ENCODE measurements around the gene USP37.

USP37 gene

GRCh38 chr2:218429911-218430692 is 138.0 kb downstream of the USP37 start:
- TF ChIP-seq ZFX (IDR thresholded peaks at IDR 0.05; ENCODE audit: borderline replicate concordance) (no peak), CTCF (IDR thresholded peaks at IDR 0.05) (no peak)
- no peak overlapping the region for H3K27ac ChIP-seq

GRCh38 chr2:218428846-218429558 is 139.1 kb downstream of the USP37 start:
- no peak overlapping the region for H3K27ac ChIP-seq
- TF ChIP-seq ZFX (IDR thresholded peaks at IDR 0.05; ENCODE audit: borderline replicate concordance) (no peak), CTCF (IDR thresholded peaks at IDR 0.05) (no peak)

DNA sequence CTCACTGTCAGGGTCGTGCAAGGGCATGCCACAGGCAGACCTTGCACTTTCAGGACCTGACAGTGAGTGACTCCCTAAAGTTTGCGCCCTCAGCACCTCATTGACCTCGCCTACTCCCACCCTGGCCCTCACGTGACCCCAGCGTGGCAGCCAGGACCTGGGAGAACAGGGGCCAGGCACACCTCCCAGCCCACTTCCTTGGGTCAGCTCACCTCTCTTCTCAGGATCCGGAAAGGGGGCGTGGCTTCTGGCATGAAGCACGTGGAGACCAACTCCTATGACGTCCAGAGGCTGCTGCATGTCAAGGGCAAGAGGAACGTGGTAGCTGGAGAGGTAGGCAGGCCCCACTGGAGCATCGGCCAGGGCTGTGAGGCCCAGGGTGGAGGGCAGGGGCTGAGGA is 140.4 kb downstream of the USP37 start:
- peak overlapping the region; percentile 7; the same call in 1 of the 2 replicates for H3K27ac ChIP-seq
- TF ChIP-seq ZFX (IDR thresholded peaks at IDR 0.05; ENCODE audit: borderline replicate concordance) (no peak), CTCF (IDR thresholded peaks at IDR 0.05) (no peak)

DNA sequence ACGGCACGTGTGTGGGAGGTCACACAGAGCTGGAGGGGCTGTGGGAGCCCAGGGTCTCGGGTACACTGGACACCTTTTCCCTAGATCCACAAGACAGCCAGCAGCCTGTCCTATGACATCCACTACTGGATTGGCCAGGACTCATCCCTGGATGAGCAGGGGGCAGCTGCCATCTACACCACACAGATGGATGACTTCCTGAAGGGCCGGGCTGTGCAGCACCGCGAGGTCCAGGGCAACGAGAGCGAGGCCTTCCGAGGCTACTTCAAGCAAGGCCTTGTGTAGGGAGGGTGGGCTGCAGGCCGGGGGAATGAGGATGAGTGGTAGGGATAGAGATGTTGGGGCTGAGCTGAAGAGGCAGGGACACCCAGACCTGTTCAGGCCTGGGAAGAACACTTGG is 142.6 kb downstream of the USP37 start:
- no peak overlapping the region for H3K27ac ChIP-seq
- TF ChIP-seq ZFX (IDR thresholded peaks at IDR 0.05; ENCODE audit: borderline replicate concordance) (no peak), CTCF (IDR thresholded peaks at IDR 0.05) (no peak)

DNA sequence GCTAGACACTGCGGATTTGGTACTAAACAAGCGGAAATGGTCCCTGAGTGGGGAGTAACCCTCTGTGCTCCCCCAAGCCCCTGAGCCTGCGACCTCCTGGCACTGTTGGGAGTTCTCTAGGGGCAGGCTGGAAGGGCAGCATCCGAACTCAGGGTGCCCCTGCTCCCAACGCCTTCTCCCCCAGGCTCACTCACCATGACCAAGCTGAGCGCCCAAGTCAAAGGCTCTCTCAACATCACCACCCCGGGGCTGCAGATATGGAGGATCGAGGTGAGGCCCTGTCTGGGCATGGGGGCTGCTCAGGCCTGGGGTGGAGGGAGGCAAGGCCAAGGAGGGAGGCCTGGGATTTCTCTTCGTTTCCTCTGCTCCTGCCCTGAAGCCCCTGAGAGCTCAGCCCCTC is 144.6 kb downstream of the USP37 start:
- H3K27ac ChIP-seq: peak overlapping the region; percentile 23; the same call in 1 of the 2 replicates
- TF ChIP-seq CTCF (IDR thresholded peaks at IDR 0.05) (no peak), ZFX (IDR thresholded peaks at IDR 0.05; ENCODE audit: borderline replicate concordance) (no peak)

DNA sequence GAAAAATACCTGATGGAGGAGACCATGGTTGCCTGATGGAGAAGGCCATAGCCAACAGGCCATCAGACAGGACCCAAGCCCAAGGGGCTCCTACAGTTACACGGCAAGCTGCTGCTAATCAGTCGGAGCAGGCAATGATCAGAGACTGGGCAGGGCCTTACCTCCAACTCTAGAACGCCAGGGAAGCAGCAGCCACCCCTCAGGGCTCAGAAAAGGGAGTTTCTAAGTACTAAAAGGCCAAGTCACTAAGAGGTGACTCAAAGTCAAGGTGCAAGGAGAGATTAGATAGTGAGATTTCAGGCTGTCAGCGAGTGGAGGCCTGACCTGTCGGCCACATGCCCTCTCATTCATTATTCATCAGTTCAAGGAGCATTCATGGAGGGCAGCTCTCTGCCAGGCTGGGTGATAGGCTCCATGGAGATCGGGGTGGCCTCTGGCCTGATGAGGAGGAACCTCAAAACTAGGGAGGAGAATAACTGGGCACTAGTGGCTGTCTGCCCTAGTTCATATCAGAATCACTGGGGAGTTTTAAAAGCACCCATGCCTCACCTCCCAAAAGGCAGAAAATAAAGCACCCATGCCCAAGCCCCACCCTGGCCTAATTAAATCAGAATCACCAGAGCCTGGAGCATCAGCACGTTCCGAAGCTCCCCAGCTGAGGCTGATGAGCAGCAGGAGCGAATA is 145.6 kb downstream of the USP37 start:
- no peak for TF ChIP-seq ZFX (IDR thresholded peaks at IDR 0.05; ENCODE audit: borderline replicate concordance)
- no peak for TF ChIP-seq CTCF (IDR thresholded peaks at IDR 0.05)
- no peak overlapping the region for H3K27ac ChIP-seq
